K562 (cell line): ENCODE measurements around the gene NOP10.

Experiments used
- ADNP ChIP-seq: fragments of 200-800 bp; sonication (Bioruptor generic); IDR thresholded peaks from 2 replicates; pipeline ENCODE4 v1.6.1; 2016; ENCODE audit warnings: missing genetic modification characterization, missing compliant biosample characterization
- MAFK ChIP-seq: IDR thresholded peaks from 2 replicates; pipeline ENCODE4 v1.6.1; 2011; ENCODE audit warnings: low read length, improper control_type of control experiment
- POLR2AphosphoS5 ChIP-seq: IDR thresholded peaks from 2 replicates; pipeline ENCODE4 v1.6.1; 2011; ENCODE audit warnings: mild to moderate bottlenecking, low read depth, low read length, moderate library complexity; ENCODE audit not compliant: control insufficient read depth, insufficient read depth
- RBBP5 ChIP-seq: fragments of 200-600 bp; sonication (generic); IDR thresholded peaks from 2 replicates; pipeline ENCODE4 v1.6.1; 2012; ENCODE audit warnings: borderline replicate concordance, mild to moderate bottlenecking, low read length, control low read depth, inconsistent platforms; ENCODE audit not compliant: insufficient read depth, poor library complexity, severe bottlenecking
- ZNF436 ChIP-seq: fragments of 250-450, 450-650 bp; sonication (Bioruptor Pico); formaldehyde crosslinking; IDR thresholded peaks from 2 replicates; pipeline ENCODE4 v1.7.0; 2020; ENCODE audit warnings: mild to moderate bottlenecking
- TF ChIP-seq, protein P1 (sequence below), 3 experiments: IDR thresholded peaks in 2 of 3; conservative IDR thresholded peaks in 1 of 3; 2 replicates each; pipeline ENCODE4 v1.5.1; 2011 to 2012; ENCODE audit warnings: low read length in 3 of 3, mild to moderate bottlenecking in 3 of 3, control low read depth in 2 of 3, improper control_type of control experiment in 1 of 3, inconsistent platforms in 1 of 3, low read depth in 1 of 3, mixed read lengths in 1 of 3, moderate library complexity in 1 of 3; ENCODE audit not compliant: insufficient read depth in 2 of 3
- TF ChIP-seq, protein P2 (sequence below): fragments of 250-450 bp; sonication (Bioruptor Pico); IDR thresholded peaks from 2 replicates; pipeline ENCODE4 v1.4.0; 2020

DNA sequence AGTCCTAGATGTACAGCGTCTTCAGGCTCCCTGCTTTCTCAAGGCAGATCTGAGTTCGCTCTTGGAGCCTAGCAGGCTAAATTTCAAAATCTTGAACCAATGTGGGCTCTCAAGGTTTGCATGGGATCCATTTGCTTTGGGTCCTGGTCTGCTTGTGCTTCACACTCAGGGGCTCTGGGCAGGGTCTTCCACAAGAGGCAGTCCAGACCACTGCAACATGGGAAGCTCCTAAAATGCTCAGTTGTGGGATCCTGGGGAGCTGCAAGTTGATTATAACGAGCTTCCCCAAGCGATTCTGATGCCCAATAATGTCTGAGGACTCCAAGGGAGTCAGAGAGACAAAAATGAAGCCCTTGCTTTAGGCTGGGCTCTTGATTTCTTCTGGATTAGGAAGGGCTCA, 6.8 kb upstream of the NOP10 start:
- TF ChIP-seq MAFK (no peak), POLR2AphosphoS5 (no peak), ZNF436 (CRISPR knock-in tag) (no peak), RBBP5 (no peak), ADNP (no peak)
- TF ChIP-seq, protein P1, sequence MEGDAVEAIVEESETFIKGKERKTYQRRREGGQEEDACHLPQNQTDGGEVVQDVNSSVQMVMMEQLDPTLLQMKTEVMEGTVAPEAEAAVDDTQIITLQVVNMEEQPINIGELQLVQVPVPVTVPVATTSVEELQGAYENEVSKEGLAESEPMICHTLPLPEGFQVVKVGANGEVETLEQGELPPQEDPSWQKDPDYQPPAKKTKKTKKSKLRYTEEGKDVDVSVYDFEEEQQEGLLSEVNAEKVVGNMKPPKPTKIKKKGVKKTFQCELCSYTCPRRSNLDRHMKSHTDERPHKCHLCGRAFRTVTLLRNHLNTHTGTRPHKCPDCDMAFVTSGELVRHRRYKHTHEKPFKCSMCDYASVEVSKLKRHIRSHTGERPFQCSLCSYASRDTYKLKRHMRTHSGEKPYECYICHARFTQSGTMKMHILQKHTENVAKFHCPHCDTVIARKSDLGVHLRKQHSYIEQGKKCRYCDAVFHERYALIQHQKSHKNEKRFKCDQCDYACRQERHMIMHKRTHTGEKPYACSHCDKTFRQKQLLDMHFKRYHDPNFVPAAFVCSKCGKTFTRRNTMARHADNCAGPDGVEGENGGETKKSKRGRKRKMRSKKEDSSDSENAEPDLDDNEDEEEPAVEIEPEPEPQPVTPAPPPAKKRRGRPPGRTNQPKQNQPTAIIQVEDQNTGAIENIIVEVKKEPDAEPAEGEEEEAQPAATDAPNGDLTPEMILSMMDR (IDR thresholded peaks at IDR 0.05 in 2 of 3, conservative IDR thresholded peaks at IDR 0.05 in 1 of 3; ENCODE audit: insufficient read depth in 2 of 3, low read depth in 1 of 3, low read length in 3 of 3), result no peak
- TF ChIP-seq, protein P2, sequence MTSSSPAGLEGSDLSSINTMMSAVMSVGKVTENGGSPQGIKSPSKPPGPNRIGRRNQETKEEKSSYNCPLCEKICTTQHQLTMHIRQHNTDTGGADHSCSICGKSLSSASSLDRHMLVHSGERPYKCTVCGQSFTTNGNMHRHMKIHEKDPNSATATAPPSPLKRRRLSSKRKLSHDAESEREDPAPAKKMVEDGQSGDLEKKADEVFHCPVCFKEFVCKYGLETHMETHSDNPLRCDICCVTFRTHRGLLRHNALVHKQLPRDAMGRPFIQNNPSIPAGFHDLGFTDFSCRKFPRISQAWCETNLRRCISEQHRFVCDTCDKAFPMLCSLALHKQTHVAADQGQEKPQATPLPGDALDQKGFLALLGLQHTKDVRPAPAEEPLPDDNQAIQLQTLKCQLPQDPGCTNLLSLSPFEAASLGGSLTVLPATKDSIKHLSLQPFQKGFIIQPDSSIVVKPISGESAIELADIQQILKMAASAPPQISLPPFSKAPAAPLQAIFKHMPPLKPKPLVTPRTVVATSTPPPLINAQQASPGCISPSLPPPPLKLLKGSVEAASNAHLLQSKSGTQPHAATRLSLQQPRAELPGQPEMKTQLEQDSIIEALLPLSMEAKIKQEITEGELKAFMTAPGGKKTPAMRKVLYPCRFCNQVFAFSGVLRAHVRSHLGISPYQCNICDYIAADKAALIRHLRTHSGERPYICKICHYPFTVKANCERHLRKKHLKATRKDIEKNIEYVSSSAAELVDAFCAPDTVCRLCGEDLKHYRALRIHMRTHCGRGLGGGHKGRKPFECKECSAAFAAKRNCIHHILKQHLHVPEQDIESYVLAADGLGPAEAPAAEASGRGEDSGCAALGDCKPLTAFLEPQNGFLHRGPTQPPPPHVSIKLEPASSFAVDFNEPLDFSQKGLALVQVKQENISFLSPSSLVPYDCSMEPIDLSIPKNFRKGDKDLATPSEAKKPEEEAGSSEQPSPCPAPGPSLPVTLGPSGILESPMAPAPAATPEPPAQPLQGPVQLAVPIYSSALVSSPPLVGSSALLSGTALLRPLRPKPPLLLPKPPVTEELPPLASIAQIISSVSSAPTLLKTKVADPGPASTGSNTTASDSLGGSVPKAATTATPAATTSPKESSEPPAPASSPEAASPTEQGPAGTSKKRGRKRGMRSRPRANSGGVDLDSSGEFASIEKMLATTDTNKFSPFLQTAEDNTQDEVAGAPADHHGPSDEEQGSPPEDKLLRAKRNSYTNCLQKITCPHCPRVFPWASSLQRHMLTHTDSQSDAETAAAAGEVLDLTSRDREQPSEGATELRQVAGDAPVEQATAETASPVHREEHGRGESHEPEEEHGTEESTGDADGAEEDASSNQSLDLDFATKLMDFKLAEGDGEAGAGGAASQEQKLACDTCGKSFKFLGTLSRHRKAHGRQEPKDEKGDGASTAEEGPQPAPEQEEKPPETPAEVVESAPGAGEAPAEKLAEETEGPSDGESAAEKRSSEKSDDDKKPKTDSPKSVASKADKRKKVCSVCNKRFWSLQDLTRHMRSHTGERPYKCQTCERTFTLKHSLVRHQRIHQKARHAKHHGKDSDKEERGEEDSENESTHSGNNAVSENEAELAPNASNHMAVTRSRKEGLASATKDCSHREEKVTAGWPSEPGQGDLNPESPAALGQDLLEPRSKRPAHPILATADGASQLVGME (CRISPR knock-in tag), result no peak
